GM08714 (cell line): ENCODE measurements around the gene TCF7L2.

ENCODE experiments used
- H3K4me3 ChIP-seq: fragments of 200-500 bp; sonication (Bioruptor generic); 2 replicates; pipeline ENCODE4 v1.5.1; 2014; ENCODE audit warnings: mild to moderate bottlenecking, low read length, inconsistent platforms
- ZNF274 ChIP-seq: IDR thresholded peaks from 2 replicates; pipeline ENCODE4 v1.6.1; 2012; ENCODE audit warnings: mild to moderate bottlenecking, low read depth, low read length

TCF7L2 gene

DNA sequence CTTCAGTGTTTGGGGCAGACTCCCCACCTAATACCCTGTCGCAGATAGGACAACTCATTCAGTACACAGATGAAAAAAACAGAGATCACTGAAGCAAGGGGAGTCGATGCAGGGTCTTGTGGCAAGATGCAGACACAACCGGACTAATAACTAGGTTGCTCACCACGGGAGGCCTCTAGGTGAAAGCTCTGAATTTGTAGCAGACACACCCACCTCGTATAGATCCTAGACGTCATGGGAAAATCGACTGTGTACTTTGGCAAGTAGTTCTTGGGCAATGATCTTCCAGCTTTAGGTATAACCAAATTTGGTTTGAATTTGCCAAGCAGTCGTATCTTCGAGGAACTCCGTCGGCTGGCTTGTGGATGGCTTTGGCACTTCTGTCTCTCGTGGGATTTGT lies 88.1 kb downstream of the TCF7L2 start:
- H3K4me3 ChIP-seq = no peak overlapping the region
- no peak for TF ChIP-seq ZNF274

DNA sequence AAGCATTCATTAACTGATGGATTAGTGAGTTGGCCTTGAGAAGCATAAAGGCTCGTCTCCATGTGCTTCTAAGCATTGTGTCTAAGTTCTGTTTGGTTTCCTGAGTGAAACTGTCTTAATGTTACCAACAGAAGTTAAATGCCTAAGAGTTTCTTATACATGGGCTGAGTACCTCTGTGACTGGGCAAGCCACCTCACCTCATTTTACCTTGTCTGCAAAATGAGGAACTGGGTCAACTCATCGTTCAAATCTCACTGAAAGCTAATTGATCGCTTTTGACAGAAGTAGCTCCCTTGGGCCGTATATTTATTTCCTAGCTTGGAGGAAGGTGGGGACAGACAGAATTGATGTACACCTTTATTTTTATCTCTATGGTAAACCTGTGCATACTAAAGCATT lies 88.9 kb downstream of the TCF7L2 start:
- no peak overlapping the region for H3K4me3 ChIP-seq
- no peak for TF ChIP-seq ZNF274

GRCh38 chr10:113041324-113041723 lies 91.3 kb downstream of the TCF7L2 start:
- H3K4me3 ChIP-seq = no peak overlapping the region
- no peak for TF ChIP-seq ZNF274

DNA sequence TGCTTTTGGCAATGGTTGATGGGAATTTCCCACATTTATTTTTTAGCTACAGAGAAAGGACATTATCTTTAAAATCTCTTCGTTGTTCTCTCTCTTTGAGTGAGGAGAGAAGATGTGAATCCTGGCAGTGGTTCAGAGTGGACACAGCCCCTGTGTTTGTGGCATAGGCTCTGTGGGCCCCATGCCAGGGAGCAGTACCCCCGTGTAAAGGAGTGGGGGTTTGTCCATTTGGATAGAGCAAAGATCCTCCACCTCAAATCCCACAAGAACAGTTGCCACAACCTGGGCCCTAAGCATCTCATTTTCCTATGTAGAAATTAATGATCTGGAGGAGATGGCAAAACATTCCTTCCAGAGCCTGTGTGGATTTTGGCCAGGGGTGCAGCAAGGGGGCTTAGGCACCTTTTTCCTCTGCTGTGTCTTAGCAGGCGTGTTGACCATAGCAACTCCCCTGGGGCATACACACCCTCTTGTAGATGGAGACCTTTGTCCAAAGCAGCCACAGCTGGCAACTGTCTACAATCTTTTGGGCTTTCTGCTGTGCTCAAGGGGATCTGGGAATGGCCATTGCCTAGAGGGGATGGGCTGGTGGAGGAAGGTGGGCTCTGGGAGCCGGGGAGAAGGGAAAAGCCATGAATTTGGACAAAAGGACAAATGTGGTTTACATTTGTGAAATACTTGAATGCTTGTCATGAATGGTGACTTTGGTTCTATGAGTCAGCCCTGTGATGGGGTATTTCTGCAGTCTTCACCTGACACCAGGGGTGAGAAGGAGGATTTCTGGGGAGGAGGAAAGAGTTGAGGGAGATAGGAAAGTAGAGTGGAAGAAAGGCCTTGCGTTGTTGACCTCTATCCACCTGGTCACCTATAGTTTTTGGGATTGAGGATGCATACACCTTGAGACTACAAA lies 92.0 kb downstream of the TCF7L2 start:
- H3K4me3 ChIP-seq = no peak overlapping the region
- no peak for TF ChIP-seq ZNF274

DNA sequence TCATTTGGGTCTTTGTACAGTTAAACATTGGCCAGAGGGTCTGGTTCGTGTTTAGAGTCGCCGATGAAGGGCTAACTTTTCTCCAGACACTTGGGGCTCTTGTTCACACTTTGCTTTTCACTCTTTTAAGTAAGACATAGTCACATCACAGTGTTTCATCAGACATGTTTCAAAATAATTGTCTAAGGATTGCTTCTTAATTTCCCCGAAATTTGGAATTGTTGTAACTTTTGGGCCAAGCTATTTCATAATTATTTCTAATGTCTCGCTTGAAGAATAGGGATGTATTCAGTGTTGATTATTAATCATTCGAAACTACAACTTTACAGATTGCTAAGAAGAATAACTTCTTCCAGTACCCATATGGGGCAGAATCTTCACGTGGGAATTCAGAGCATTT lies 92.8 kb downstream of the TCF7L2 start:
- no peak for TF ChIP-seq ZNF274
- H3K4me3 ChIP-seq = no peak overlapping the region

- H3K4me3 ChIP-seq = no peak overlapping the region
- no peak for TF ChIP-seq ZNF274
Observed at GRCh38 chr10:113044016-113044755, 94.1 kb downstream of the TCF7L2 start.

- no peak for TF ChIP-seq ZNF274
Observed at GRCh38 chr10:113045147-113046055, 95.4 kb downstream of the TCF7L2 start.

GRCh38 chr10:113047151-113047550 lies 97.1 kb downstream of the TCF7L2 start:
- no peak overlapping the region for H3K4me3 ChIP-seq
- no peak for TF ChIP-seq ZNF274

More at GRCh38 chr10:113045147-113046055, 95.4 kb downstream of the TCF7L2 start:
- no peak overlapping the region for H3K4me3 ChIP-seq

DNA sequence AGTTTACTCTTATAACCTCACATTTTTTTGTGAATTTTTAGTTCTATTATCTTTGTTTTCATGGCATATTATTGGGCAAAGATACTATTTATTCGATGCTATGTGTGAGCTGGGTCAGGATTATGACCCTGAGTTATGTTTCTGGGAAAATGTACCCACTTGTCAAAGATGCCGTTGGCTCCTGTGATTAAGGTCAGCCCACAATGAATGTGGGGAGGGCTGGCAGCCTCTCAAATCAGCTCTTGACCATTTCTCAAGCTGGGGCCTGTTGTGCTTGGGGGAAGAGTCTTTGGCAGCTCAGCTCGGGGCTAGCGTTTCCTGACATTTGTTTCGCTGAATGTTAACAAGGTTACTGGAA lies 97.5 kb downstream of the TCF7L2 start:
- TF ChIP-seq ZNF274 = no peak
- no peak overlapping the region for H3K4me3 ChIP-seq

GRCh38 chr10:113047963-113048781 lies 98.1 kb downstream of the TCF7L2 start:
- no peak overlapping the region for H3K4me3 ChIP-seq
- no peak for TF ChIP-seq ZNF274

DNA sequence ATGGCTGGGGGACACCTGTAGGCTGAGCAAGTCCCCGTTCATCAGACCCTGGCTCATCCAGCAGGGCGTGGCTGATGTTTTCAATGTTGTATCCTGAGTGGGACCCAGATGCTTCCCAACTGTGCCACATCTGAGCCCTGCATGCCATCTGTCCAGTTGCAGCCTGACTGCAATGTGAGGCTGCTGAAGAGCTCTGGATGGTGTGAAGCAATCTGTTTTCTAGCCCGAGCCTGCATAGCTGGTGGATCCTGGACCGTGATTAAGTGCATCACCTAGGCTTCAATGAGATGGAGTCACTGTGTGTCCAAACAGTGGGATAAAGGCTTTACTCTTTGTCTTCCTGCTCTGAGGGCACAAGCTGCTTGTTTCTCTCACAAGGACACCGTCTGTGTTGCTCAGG lies 99.8 kb downstream of the TCF7L2 start:
- no peak for TF ChIP-seq ZNF274
- no peak overlapping the region for H3K4me3 ChIP-seq

DNA sequence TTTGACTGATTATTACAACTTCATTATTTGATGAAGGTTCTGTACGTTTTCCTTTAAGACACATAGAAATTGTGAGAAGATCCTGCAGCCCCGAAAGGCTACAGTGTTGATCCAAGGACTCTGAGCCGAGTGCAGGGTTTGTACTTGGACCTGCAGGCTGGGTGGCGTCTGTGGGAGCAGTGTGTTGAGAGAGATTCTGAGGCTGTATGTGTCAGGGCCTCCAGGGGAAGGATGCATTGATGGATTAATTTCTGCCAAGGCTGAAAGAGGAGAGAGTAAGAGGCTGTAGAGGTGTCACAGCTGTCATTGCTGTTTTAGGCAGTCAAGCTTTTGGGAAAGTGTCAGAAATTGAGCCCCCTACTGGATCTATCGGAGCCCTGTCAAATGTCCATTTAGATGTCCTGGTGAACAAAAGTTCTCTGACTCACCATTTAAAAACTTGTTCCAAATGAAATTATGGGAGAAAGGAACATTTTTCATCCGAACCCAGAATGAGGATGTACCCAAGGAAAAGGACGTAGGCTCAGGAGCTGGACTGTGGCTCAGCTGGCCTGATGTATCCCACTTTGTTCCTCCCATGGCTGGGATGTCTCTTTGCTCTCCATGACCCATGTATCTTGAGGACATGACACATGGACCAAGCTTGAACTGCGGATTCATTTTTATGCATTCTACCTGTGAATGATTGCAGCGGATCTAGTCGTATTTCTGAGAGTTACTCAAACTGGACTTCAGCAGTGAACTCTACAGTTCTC lies 102.2 kb downstream of the TCF7L2 start:
- no peak overlapping the region for H3K4me3 ChIP-seq
- TF ChIP-seq ZNF274 = no peak

- no peak overlapping the region for H3K4me3 ChIP-seq
- no peak for TF ChIP-seq ZNF274
Observed at GRCh38 chr10:113053091-113053490, 103.0 kb downstream of the TCF7L2 start.
